Esophagus squamous epithelium (tissue), 5 donors: Measurements from ENCODE around the gene LRRC61. TPM values are rescaled to one million over a fixed set of nuclear protein-coding genes. Genes with fewer than 3 reads are reported as not detected.
A peak's percentile ranks its signal among the peaks of the same experiment; 100 is the strongest.

Source experiments
- DNase-seq: peaks from one replicate; lab custom pipeline; 2025; lab: John Stamatoyannopoulos, UW
- H3K27ac ChIP-seq, 4 donors: fragments of 200-600 bp; sonication (generic); one replicate each; pipeline ENCODE4 v1.5.1; 2016 to 2019; ENCODE audit warnings: mild to moderate bottlenecking in 1 of 4
- H3K27me3 ChIP-seq, 4 donors: fragments of 200-600 bp; sonication (generic); 1 replicate in 3 of 4; 2 replicates in 1 of 4; pipeline versions ENCODE4 v1.5.1 to v1.6.0; 2017 to 2021; ENCODE audit warnings: antibody characterized with exemption in 1 of 4
- H3K36me3 ChIP-seq, 3 donors: fragments of 200-600 bp; sonication (generic); one replicate each; pipeline ENCODE4 v1.5.1; 2016 to 2019
- H3K4me1 ChIP-seq, 3 donors: fragments of 200-600 bp; sonication (generic); one replicate each; pipeline ENCODE4 v1.5.1; 2017 to 2019
- H3K4me3 ChIP-seq, 4 donors: fragments of 200-600 bp; sonication (generic); 1 replicate in 3 of 4; 2 replicates in 1 of 4; pipeline ENCODE4 v1.5.1; 2016 to 2019; ENCODE audit warnings: mild to moderate bottlenecking in 2 of 4, moderate library complexity in 1 of 4
- H3K9me3 ChIP-seq, 3 donors: fragments of 200-600 bp; sonication (generic); one replicate each; pipeline ENCODE4 v1.5.1; 2016 to 2019
- CTCF ChIP-seq, 6 experiments: fragments of 450-650 bp in 4 of 6; fragments of 200-600 bp in 2 of 6; sonication (generic) in 2 of 6; IDR thresholded peaks; one replicate each; pipeline ENCODE4 v1.5.1; 2016 to 2019; ENCODE audit warnings: antibody characterized with exemption in 6 of 6, mild to moderate bottlenecking in 4 of 6, moderate library complexity in 4 of 6
- POLR2A ChIP-seq, 4 donors: fragments of 450-650 bp; IDR thresholded peaks; one replicate each; pipeline ENCODE4 v1.6.1; 2017; ENCODE audit warnings: antibody characterized with exemption in 4 of 4, mild to moderate bottlenecking in 4 of 4, moderate library complexity in 3 of 4
- WGBS, 2 donors: methylation state at CpG; one replicate each; pipeline ENCODE4 v1.1.5; 2018; 5-methylcytosine and 5-hydroxymethylcytosine counted together
- intact Hi-C: fragments of 100-400 bp; cut with DNase I; formaldehyde crosslinking; loops from one replicate; pipeline ENCODE4 v1.15.0; 2022
- total RNA-seq, 4 donors: library from RNA; depleted of rRNA; stranded (reverse); fragments of >200 nt; gene quantifications; one replicate each; pipeline ENCODE4 v1.1.0, GENCODE V29; 2016
- donor health status: DM: yes; HTN: yes; CAD: no.

Gene LRRC61
- total RNA-seq, 4 donors from 2014 or later = 12.1 to 24.5 (median 14.5) TPM

- Histone ChIP-seq H3K27me3 (no peaks in the 10 kb centered on the region), H3K4me1 (peaks cover 32 to 57% (median 32%) of the 10 kb centered on the region in 3 donors), H3K9me3 (no peaks in the 10 kb centered on the region), H3K36me3 (peaks cover 10 to 28% (median 18%) of the 10 kb centered on the region in 3 donors), H3K27ac (peak within 1 kb of the TSS; percentile 89 to 98 (median 95)), H3K4me3 (peak within 1 kb of the TSS; percentile 55 to 97 (median 81))
- intact Hi-C loops = no loop called here
- peak in 2 of 4 donors; percentile 56 to 77 for TF ChIP-seq POLR2A (IDR thresholded peaks at IDR 0.05)
- peak in 1 of 6 experiments; percentile 7 for TF ChIP-seq CTCF (IDR thresholded peaks at IDR 0.05)
- whole genome bisulfite sequencing, 2 donors = 0 to 1% methylated on average over 10 to 19 of the region's 85 CpGs
- DNase-seq = peak; percentile 72
These were observed 45.1 kb downstream of the LRRC61 start, which contains the start of gene REPIN1 for GRCh38 chr7:150368096-150368883. REPIN1 (plus strand) TSS chr7:150368822; CDS start chr7:150369712, 890 bp downstream.

DNA sequence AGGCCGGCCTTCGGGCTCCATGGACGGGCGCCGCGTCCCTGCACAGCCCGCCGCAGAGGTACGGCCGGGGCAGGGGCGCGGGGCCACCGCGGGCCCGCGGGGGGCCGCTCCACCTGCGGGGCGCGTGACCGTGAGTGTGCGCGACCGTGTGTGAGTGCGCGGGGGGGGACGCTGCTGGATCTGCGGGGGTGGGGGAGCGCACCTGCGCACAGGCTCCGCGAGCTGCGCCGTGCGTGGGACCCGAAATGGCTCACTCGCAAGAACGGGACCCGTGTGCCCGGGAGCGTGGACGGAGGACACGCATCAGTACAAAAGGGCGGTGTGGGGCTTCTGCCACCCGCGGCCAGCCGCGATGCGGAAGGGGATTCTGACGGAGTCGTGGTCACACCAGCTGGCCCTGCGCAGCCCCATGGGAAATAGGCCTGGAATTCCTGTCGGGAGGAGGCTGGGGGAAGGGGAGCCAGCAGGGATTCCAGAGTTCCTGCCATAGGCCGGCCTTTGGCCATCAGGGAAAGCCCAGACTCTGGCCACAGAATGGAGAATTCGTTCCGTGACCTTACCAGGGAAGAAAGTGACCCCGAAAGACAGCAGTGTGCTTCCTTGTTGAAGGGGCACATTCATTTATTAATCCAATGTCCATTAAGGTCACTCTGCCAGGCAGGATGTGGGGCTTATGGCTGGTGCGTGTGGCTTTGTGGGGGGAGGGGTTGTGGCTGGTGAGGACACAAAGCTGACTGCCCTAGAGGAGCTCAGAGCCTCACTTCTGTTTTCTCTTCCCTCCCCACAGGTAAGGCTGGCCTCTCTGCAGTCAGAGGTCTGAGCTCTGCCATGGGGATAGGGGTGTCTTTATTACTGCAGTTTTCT, 46.0 kb downstream of the LRRC61 start:
- Histone ChIP-seq H3K9me3 (no peaks in the 10 kb centered on the region), H3K4me3 (peak overlapping the region; percentile 55 to 97 (median 81)), H3K27me3 (no peaks in the 10 kb centered on the region), H3K27ac (peak overlapping the region; percentile 89 to 98 (median 95)), H3K4me1 (peaks cover 37 to 65% (median 40%) of the 10 kb centered on the region in 3 donors), H3K36me3 (peaks cover 10 to 36% (median 18%) of the 10 kb centered on the region in 3 donors)
- intact Hi-C loops = no loop called here
- 0% methylated on average over 3 to 19 of the region's 58 CpGs for WGBS, 2 donors
- TF ChIP-seq POLR2A (IDR thresholded peaks at IDR 0.05) (no peak), CTCF (IDR thresholded peaks at IDR 0.05) (peak in 1 of 6 experiments; percentile 1)
- no peak for DNase-seq

- 0 to 80% methylated on average over 1 to 2 of the region's 23 CpGs for WGBS, 2 donors
- H3K4me1 ChIP-seq = peaks cover 40 to 67% (median 42%) of the 10 kb centered on the region in 3 donors
These were observed 46.8 kb downstream of the LRRC61 start for GRCh38 chr7:150369748-150370501.

GRCh38 chr7:150370612-150371071, 47.5 kb downstream of the LRRC61 start:
- DNase-seq = no peak

More at GRCh38 chr7:150369748-150370501, 46.8 kb downstream of the LRRC61 start:
- Histone ChIP-seq H3K27ac (peak overlapping the region; percentile 89 to 98 (median 95)), H3K36me3 (peaks cover 14 to 43% (median 18%) of the 10 kb centered on the region in 3 donors), H3K4me3 (peak overlapping the region; percentile 55 to 97 (median 81)), H3K9me3 (no peaks in the 10 kb centered on the region), H3K27me3 (no peaks in the 10 kb centered on the region)
- intact Hi-C loops = no loop called here
- no peak for DNase-seq
- TF ChIP-seq CTCF (IDR thresholded peaks at IDR 0.05) (no peak), POLR2A (IDR thresholded peaks at IDR 0.05) (no peak)

More at GRCh38 chr7:150370612-150371071, 47.5 kb downstream of the LRRC61 start:
- Histone ChIP-seq H3K4me1 (peaks cover 40 to 67% (median 42%) of the 10 kb centered on the region in 3 donors), H3K27me3 (no peaks in the 10 kb centered on the region), H3K9me3 (no peaks in the 10 kb centered on the region), H3K4me3 (peak overlapping the region in 2 of 4 donors; percentile 93 to 97), H3K27ac (peak overlapping the region; percentile 89 to 98 (median 95)), H3K36me3 (peaks cover 14 to 43% (median 18%) of the 10 kb centered on the region in 3 donors)
- no peak for TF ChIP-seq CTCF (IDR thresholded peaks at IDR 0.05)
- TF ChIP-seq POLR2A (IDR thresholded peaks at IDR 0.05) = no peak
- WGBS, 2 donors = 25 to 54% methylated on average over 2 to 3 of the region's 3 CpGs
- intact Hi-C loops = no loop called here
